K562 (cell line): ENCODE measurements around the gene GP1BB. TPM values are rescaled to one million over a fixed set of nuclear protein-coding genes. Genes with fewer than 3 reads are reported as not detected.
A peak's percentile ranks its signal among the peaks of the same experiment; 100 is the strongest.

Experiments used
- ARHGAP35 ChIP-seq: fragments of 450-650 bp; IDR thresholded peaks from 2 replicates; pipeline ENCODE4 v1.6.1; 2018; ENCODE audit not compliant: partially characterized antibody
- HDAC2 ChIP-seq: fragments of 450-650 bp; IDR thresholded peaks from 2 replicates; pipeline ENCODE4 v1.6.1; 2016; ENCODE audit warnings: mild to moderate bottlenecking
- HDAC6 ChIP-seq: IDR thresholded peaks from 2 replicates; pipeline ENCODE4 v1.6.1; 2012; ENCODE audit warnings: low read depth, mild to moderate bottlenecking, control low read depth, inconsistent platforms, low read length, moderate library complexity
- KDM5B ChIP-seq: fragments of 200-600 bp; sonication (generic); IDR thresholded peaks from 2 replicates; pipeline ENCODE4 v1.6.1; 2012; ENCODE audit warnings: low read depth, mild to moderate bottlenecking, moderate library complexity, low read length, control low read depth, inconsistent platforms; ENCODE audit not compliant: insufficient replicate concordance
- KLF1 ChIP-seq: fragments of 450-650 bp; IDR thresholded peaks from 2 replicates; pipeline ENCODE4 v1.6.1; 2016; ENCODE audit warnings: missing genetic modification characterization, missing compliant biosample characterization
- KLF13 ChIP-seq: fragments of 450-650 bp; IDR thresholded peaks from 2 replicates; pipeline ENCODE4 v1.6.1; 2016; ENCODE audit warnings: missing genetic modification characterization, low read depth, mild to moderate bottlenecking, missing compliant biosample characterization, moderate library complexity, borderline replicate concordance
- NR4A1 ChIP-seq, 2 experiments: fragments of 250-450 bp in 1 of 2; fragments of 450-650 bp in 1 of 2; sonication (Bioruptor Pico) in 1 of 2; IDR thresholded peaks; 2 replicates each; pipeline versions ENCODE4 v1.4.0 to v1.6.1; 2016 to 2020; ENCODE audit warnings: mild to moderate bottlenecking in 2 of 2, missing compliant biosample characterization in 1 of 2, missing genetic modification characterization in 1 of 2, moderate library complexity in 1 of 2
- NRF1 ChIP-seq, 2 experiments: fragments of 450-650 bp; IDR thresholded peaks in 1 of 2; conservative IDR thresholded peaks in 1 of 2; 2 replicates each; pipeline ENCODE4 v1.6.1; 2014; ENCODE audit warnings: mild to moderate bottlenecking in 2 of 2
- POLR2G ChIP-seq: fragments of 200-400 bp; formaldehyde crosslinking; IDR thresholded peaks from 2 replicates; pipeline ENCODE4 v1.6.1; 2017; ENCODE audit warnings: low read depth, mild to moderate bottlenecking, antibody characterized with exemption, low read length, moderate library complexity
- PRPF4 ChIP-seq: fragments of 200-400 bp; formaldehyde crosslinking; IDR thresholded peaks from one replicate; pipeline ENCODE4 v1.6.1; 2017; ENCODE audit warnings: low read length, low read depth, mild to moderate bottlenecking; ENCODE audit not compliant: insufficient read depth, poor library complexity, severe bottlenecking
- RBBP5 ChIP-seq: fragments of 200-600 bp; sonication (generic); IDR thresholded peaks from 2 replicates; pipeline ENCODE4 v1.6.1; 2012; ENCODE audit warnings: borderline replicate concordance, mild to moderate bottlenecking, low read length, control low read depth, inconsistent platforms; ENCODE audit not compliant: insufficient read depth, poor library complexity, severe bottlenecking
- RBFOX2 ChIP-seq: fragments of 200-400 bp; formaldehyde crosslinking; IDR thresholded peaks from 2 replicates; pipeline ENCODE4 v1.6.1; 2017; ENCODE audit warnings: low read depth, mild to moderate bottlenecking, low read length, moderate library complexity
- RBM25 ChIP-seq: fragments of 200-400 bp; formaldehyde crosslinking; IDR thresholded peaks from 2 replicates; pipeline ENCODE4 v1.6.1; 2018; ENCODE audit warnings: low read length, low read depth, moderate library complexity; ENCODE audit not compliant: severe bottlenecking
- RBM34 ChIP-seq: fragments of 200-400 bp; formaldehyde crosslinking; IDR thresholded peaks from 2 replicates; pipeline ENCODE4 v1.6.1; 2018; ENCODE audit warnings: low read length, borderline replicate concordance; ENCODE audit not compliant: insufficient read depth
- RBM39 ChIP-seq: fragments of 200-400 bp; formaldehyde crosslinking; optimal IDR thresholded peaks from 2 replicates; pipeline ENCODE3; 2018; ENCODE audit warnings: low read depth, low read length
- TRIM24 ChIP-seq, 2 experiments: fragments of 450-650 bp; IDR thresholded peaks; 2 replicates each; pipeline ENCODE4 v1.6.1; 2016
- ZEB2 ChIP-seq: fragments of 450-650 bp; IDR thresholded peaks from 2 replicates; pipeline ENCODE4 v1.6.1; 2016
- ZFX ChIP-seq: sonication (generic); formaldehyde crosslinking; IDR thresholded peaks from 2 replicates; pipeline ENCODE4 v1.8.0; 2022; ENCODE audit warnings: mild to moderate bottlenecking, missing genetic modification reagents, moderate library complexity
- ZNF143 ChIP-seq: sonication (generic); formaldehyde crosslinking; IDR thresholded peaks from 2 replicates; pipeline ENCODE4 v1.9.0; 2022; ENCODE audit warnings: mild to moderate bottlenecking, missing genetic modification reagents
- ZNF212 ChIP-seq: fragments of 450-650 bp; formaldehyde crosslinking; IDR thresholded peaks from 2 replicates; pipeline ENCODE4 v1.4.0; 2020; ENCODE audit warnings: mild to moderate bottlenecking
- ZNF24 ChIP-seq: fragments of 450-650 bp; IDR thresholded peaks from 2 replicates; pipeline ENCODE4 v1.6.1; 2016
- ZNF780A ChIP-seq: fragments of 250-450 bp; sonication (Bioruptor Pico); IDR thresholded peaks from 2 replicates; pipeline ENCODE4 v1.5.0; 2021; ENCODE audit warnings: mild to moderate bottlenecking
- polyA plus RNA-seq, 8 experiments: library from polyadenylated mRNA; depleted of rRNA in 4 of 8; stranded (reverse) in 5 of 8; unstranded in 3 of 8; fragments of >200 nt; fragmentation: Nextera tagmentation in 2 of 8; fragmentation: Illumina TruSeq in 1 of 8; extraction: Ambion mirVana in 2 of 8; extraction: Trizol in 1 of 8; gene quantifications; 2 replicates each; pipeline versions ENCODE4 v1.2.1 to v1.2.3, GENCODE V29; 2011 to 2014; ENCODE audit warnings: inconsistent platforms in 1 of 8, missing spikeins in 1 of 8
- total RNA-seq, 7 experiments: library from RNA; depleted of rRNA in 6 of 7; stranded (reverse); fragments of >200 nt in 6 of 7; fragmentation: Illumina TruSeq in 2 of 7; extraction: Trizol in 2 of 7; gene quantifications; 2 replicates each; pipeline versions ENCODE4 v1.2.1 to v1.2.3, GENCODE V29; 2011 to 2021; ENCODE audit warnings: low replicate concordance in 1 of 7
- TF ChIP-seq, protein P1 (sequence below): fragments of 450-650 bp; IDR thresholded peaks from 2 replicates; pipeline ENCODE4 v1.6.1; 2016; ENCODE audit warnings: antibody characterized with exemption
- TF ChIP-seq, protein P2 (sequence below): fragments of 450-650 bp; formaldehyde crosslinking; IDR thresholded peaks from 2 replicates; pipeline ENCODE4 v1.4.0; 2020; ENCODE audit warnings: mild to moderate bottlenecking, mixed read lengths

GP1BB gene
- total and polyA plus RNA-seq, 9 of the 15 experiments (the other 6 are each of a cell fraction or from before 2014, with no cell fraction given), result 0.69 to 162 (median 2.8) TPM

DNA sequence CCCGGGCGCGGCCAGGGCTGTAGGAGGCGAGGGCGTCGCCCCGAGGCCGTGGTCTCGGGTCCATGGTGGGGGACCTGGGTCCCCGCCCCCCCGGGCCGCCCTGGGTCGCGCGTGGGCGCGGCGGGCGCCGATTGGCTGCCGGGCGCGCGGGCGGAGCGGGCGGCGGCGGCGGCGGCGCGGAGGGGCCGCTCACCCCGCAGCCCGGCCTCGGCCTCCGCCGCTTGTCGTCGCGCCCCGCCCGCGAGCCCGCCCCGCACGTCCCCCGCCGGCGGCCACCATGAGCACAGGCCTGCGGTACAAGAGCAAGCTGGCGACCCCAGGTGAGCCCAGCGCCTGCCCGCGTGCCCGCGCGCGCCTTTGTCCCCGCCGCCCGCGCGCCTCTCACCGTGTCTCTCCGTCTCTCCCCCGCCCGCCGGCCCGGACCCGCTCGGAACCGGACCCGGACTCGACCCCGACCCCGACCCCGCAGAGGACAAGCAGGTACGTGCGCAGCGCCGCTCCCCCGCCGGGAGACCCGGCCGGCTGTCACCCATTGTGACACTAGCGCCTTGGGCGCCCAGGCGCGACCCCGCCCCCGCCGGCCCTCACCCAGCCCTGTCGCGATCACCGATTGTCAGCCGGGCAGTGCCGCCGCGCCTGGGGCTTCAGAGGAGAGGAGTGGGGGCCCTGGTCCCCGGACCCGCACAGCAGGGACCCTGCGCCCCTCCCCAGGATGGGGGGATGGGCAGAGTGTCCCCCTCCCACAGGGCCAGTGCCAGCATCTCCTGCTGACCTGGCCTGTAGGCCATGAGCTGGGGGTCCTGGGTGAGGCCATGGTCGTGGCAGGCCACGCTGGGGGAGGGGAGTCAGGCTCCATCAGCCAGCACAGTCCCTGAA, 8.8 kb upstream of the GP1BB start, which contains the start of gene SEPTIN5 (continued):
- TF ChIP-seq RBM34 (no peak), HDAC6 (0 out of 2 replicates have a peak, but pooled peaks have one; percentile 23), TRIM24 (IDR thresholded peaks at IDR 0.05) (0 out of 4 replicates have a peak, but pooled peaks of 1 of the 2 experiments have one; percentile 5), RBM25 (no peak), RBBP5 (peak; percentile 81), KLF1 (tag) (peak; percentile 55; the same call in 1 of the 2 replicates), PRPF4 (no peak), ZNF780A (no peak), POLR2G (peak; percentile 60), ZNF143 (CRISPR knock-in tag) (no peak), ZFX (no peak), KLF13 (peak; percentile 86), RBFOX2 (peak; percentile 53), KDM5B (peak; percentile 79), ZNF24 (no peak), HDAC2 (peak; percentile 57; the same call in 1 of the 2 replicates), NRF1 (conservative IDR thresholded peaks at IDR 0.05 in 1 of 2, IDR thresholded peaks at IDR 0.05 in 1 of 2) (peak in 1 of 2 experiments; percentile 44; a peak in 1 of 4 replicates), NR4A1 (CRISPR knock-in tag; IDR thresholded peaks at IDR 0.05) (no peak), NR4A1 (tag; IDR thresholded peaks at IDR 0.05) (0 out of 2 replicates have a peak, but pooled peaks have one; percentile 37), ZNF212 (CRISPR knock-in tag) (no peak), RBM39 (no peak), ZEB2 (no peak), ARHGAP35 (peak; percentile 81)
- TF ChIP-seq, protein P1, sequence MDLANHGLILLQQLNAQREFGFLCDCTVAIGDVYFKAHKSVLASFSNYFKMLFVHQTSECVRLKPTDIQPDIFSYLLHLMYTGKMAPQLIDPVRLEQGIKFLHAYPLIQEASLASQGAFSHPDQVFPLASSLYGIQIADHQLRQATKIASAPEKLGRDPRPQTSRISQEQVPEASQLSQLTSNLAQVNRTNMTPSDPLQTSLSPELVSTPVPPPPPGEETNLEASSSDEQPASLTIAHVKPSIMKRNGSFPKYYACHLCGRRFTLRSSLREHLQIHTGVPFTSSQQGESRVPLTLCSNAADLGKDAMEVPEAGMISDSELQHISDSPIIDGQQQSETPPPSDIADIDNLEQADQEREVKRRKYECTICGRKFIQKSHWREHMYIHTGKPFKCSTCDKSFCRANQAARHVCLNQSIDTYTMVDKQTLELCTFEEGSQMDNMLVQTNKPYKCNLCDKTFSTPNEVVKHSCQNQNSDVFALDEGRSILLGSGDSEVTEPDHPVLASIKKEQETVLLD, result peak; percentile 85
- TF ChIP-seq, protein P2, sequence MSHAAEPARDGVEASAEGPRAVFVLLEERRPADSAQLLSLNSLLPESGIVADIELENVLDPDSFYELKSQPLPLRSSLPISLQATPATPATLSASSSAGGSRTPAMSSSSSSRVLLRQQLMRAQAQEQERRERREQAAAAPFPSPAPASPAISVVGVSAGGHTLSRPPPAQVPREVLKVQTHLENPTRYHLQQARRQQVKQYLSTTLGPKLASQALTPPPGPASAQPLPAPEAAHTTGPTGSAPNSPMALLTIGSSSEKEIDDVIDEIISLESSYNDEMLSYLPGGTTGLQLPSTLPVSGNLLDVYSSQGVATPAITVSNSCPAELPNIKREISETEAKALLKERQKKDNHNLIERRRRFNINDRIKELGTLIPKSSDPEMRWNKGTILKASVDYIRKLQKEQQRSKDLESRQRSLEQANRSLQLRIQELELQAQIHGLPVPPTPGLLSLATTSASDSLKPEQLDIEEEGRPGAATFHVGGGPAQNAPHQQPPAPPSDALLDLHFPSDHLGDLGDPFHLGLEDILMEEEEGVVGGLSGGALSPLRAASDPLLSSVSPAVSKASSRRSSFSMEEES (CRISPR knock-in tag), result no peak
